Thyroid gland (tissue), 4 donors: ENCODE measurements around the gene CST3. TPM values are rescaled to one million over a fixed set of nuclear protein-coding genes. Genes with fewer than 3 reads are reported as not detected.

ENCODE experiments used
- DNase-seq, 2 donors: peaks; one replicate each; pipeline ENCODE4 v3.0.0-alpha.2; 2019
- H3K27ac ChIP-seq, 3 donors: fragments of 200-600 bp; sonication (generic); 1 replicate in 2 of 3; 2 replicates in 1 of 3; pipeline ENCODE4 v1.5.1; 2016 to 2019; ENCODE audit warnings: mild to moderate bottlenecking in 1 of 3, moderate library complexity in 1 of 3
- H3K27me3 ChIP-seq: fragments of 200-600 bp; sonication (generic); one replicate; pipeline ENCODE4 v1.5.1; 2019
- H3K36me3 ChIP-seq, 2 donors: fragments of 200-600 bp; sonication (generic); one replicate each; pipeline ENCODE4 v1.5.1; 2016 to 2019
- H3K4me1 ChIP-seq, 2 donors: fragments of 200-600 bp; sonication (generic); one replicate each; pipeline ENCODE4 v1.5.1; 2017 to 2019
- H3K4me3 ChIP-seq, 3 donors: fragments of 200-600 bp; sonication (generic); replicated peaks in 1 of 3; 1 replicate in 2 of 3; 2 replicates in 1 of 3; pipeline ENCODE4 v1.5.1; 2016; ENCODE audit warnings: mild to moderate bottlenecking in 1 of 3
- H3K9me3 ChIP-seq: fragments of 200-600 bp; sonication (generic); one replicate; pipeline ENCODE4 v1.5.1; 2017
- POLR2A ChIP-seq, 2 donors: fragments of 450-650 bp; IDR thresholded peaks; one replicate each; pipeline ENCODE4 v1.6.1; 2017; ENCODE audit warnings: antibody characterized with exemption in 2 of 2, mild to moderate bottlenecking in 2 of 2, moderate library complexity in 1 of 2
- WGBS, 2 donors: methylation state at CpG; one replicate each; pipeline ENCODE4 v1.1.5; 2017; 5-methylcytosine and 5-hydroxymethylcytosine counted together
- intact Hi-C: fragments of 100-400 bp; cut with DNase I; formaldehyde crosslinking; loops from one replicate; pipeline ENCODE4 v1.15.1; 2023
- total RNA-seq, 4 donors: library from RNA; depleted of rRNA; stranded (reverse); fragments of >200 nt; gene quantifications; one replicate each; pipeline ENCODE4 v1.2.3, GENCODE V29; 2016
- TF ChIP-seq, protein P1 (sequence below), 6 experiments: fragments of 200-600 bp in 3 of 6; fragments of 450-650 bp in 3 of 6; sonication (generic) in 3 of 6; IDR thresholded peaks; one replicate each; pipeline ENCODE4 v1.5.1; 2016 to 2019; ENCODE audit warnings: antibody characterized with exemption in 6 of 6, mild to moderate bottlenecking in 2 of 6, inconsistent platforms in 1 of 6, moderate library complexity in 1 of 6

Gene CST3
- total RNA-seq, 4 donors from 2014 or later, result 638 to 1,425 (median 898) TPM

DNA sequence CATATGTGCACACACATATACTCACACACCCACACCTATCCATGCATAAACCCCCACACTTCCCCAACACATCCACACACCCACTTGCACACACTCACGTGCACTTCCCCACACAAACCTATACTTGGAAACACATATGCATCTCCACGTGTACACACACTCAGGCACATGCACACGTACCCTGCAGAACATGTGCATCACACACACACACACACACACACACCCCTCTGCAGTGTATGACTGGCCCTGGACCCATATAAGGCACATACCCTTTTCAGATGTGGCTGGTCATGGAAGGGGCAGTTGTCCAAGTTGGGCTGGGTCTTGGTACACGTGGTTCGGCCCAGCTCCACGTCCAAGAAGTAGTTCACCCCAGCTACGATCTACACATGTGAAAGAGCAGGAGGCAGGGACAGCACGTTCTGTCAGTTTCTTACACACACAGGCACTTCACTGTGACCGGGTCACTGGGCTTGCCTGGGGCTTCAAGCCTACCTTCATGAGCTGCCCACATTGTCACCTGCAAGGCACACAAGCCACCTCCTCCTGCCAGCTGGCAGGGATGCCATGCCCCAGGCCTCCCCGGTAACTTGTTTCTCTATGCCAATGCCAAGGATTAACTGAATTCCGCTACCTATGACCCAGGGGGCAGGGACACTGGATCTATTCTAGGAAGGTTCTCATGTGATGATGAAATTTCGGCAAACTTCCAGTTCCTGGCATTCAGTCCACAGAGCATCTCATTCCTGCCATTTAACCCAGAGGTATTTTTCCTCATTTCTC, 2.6 kb downstream of the CST3 start:
- 70 to 76% methylated on average over 12 of the region's 12 CpGs for WGBS, 2 donors

DNA sequence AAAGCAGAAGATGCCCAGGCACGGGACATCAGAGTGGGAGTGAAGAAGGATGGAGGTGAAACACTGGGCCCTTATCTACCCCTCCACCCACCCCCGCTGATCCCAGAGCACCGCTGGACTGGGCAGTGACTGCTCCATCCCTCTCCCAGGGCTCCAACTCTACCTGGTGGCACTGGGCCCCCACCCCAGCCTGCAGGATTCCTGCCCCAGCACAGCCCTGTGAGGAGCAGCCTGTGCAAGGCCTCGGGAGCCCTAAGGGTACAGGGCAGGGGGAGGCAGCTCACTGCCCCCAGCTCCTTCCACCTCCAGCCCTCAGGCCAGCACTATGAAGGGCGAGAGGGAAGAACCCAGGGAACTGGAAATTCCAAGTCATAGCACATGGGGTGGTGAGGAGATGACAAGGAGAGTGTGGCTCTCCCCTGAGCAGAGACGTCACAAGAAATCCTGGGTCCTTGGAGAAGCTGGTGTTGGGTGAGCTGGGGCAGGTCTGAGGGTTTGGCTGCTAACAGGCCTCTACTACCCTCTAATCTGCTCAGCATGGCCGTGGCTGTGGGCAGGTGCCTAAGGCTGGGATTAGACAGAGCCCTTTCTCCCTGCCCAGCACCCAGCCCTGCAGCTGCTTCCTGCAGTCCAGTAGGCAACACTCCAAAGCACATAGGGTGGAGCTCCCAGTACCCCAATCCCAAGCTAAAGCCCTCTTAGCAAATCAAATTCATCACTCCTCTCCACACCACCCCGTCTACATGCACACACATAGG, 3.5 kb downstream of the CST3 start:
- intact Hi-C loops, result no loop called here
- DNase-seq, result no peak
- H3K4me1 ChIP-seq, result peaks cover 9 to 13% of the 10 kb centered on the region in 2 donors
- H3K27ac ChIP-seq, result no peak overlapping the region
- 84 to 86% methylated on average over 6 to 8 of the region's 8 CpGs for WGBS, 2 donors
- H3K9me3 ChIP-seq, result no peaks in the 10 kb centered on the region
- no peak overlapping the region for H3K4me3 ChIP-seq
- no peaks in the 10 kb centered on the region for H3K27me3 ChIP-seq
- H3K36me3 ChIP-seq, result peaks cover 0 to 12% of the 10 kb centered on the region in 2 donors
- TF ChIP-seq, protein P1, sequence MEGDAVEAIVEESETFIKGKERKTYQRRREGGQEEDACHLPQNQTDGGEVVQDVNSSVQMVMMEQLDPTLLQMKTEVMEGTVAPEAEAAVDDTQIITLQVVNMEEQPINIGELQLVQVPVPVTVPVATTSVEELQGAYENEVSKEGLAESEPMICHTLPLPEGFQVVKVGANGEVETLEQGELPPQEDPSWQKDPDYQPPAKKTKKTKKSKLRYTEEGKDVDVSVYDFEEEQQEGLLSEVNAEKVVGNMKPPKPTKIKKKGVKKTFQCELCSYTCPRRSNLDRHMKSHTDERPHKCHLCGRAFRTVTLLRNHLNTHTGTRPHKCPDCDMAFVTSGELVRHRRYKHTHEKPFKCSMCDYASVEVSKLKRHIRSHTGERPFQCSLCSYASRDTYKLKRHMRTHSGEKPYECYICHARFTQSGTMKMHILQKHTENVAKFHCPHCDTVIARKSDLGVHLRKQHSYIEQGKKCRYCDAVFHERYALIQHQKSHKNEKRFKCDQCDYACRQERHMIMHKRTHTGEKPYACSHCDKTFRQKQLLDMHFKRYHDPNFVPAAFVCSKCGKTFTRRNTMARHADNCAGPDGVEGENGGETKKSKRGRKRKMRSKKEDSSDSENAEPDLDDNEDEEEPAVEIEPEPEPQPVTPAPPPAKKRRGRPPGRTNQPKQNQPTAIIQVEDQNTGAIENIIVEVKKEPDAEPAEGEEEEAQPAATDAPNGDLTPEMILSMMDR (IDR thresholded peaks at IDR 0.05), result no peak
- TF ChIP-seq POLR2A (IDR thresholded peaks at IDR 0.05), result no peak

More for the DNA sequence above, 2.6 kb downstream of the CST3 start:
- H3K36me3 ChIP-seq, result peaks cover 0 to 12% of the 10 kb centered on the region in 2 donors
- H3K4me3 ChIP-seq, result no peak overlapping the region
- no peak for DNase-seq
- no peaks in the 10 kb centered on the region for H3K27me3 ChIP-seq
- H3K9me3 ChIP-seq, result no peaks in the 10 kb centered on the region
- no peak for TF ChIP-seq POLR2A (IDR thresholded peaks at IDR 0.05)
- TF ChIP-seq, protein P1 (IDR thresholded peaks at IDR 0.05), result no peak
- intact Hi-C loops, result no loop called here
- H3K27ac ChIP-seq, result no peak overlapping the region
- peaks cover 9 to 13% of the 10 kb centered on the region in 2 donors for H3K4me1 ChIP-seq

DNA sequence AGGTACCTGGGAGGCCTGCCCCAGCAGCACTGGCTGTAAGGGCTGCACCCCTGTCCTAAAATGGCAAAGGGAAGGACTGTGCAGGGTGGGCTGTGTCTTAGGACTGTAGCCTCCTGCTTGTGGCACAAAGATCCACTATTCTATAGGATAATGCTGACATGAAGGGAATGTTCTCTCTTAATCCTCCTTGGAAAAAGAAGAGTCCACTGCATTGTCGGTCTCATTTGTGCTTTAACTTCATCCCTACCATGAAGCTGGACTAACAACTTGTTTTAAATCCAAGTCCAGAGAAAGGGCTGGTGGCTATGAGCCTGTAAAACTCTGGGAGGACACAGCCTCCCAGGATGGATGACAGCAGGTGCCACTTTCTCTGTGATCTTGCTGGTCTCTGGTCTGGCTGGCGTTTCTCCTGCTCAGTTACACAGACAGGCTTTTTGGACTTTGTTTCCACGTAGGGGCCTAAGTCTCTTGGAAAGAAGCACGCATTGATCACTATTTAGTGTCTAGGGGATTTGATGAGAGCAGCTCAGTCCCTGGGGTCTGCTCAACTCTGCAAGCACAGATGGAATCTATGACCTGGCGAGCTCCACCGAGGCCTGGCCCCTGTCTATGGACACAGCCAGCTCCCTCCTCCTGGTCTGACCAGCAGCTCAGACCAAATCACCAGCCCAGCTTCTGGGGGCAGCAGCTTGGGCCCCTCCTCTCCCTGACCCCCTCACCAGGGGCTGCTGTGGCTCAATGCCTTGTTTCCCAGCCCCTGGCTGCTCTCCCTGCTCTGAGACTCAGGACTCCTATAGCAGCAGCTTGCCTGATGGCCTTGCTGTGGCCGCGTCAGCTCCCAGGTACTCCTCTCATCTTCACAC, 4.8 kb downstream of the CST3 start:
- TF ChIP-seq POLR2A (IDR thresholded peaks at IDR 0.05), result no peak
- TF ChIP-seq, protein P1 (IDR thresholded peaks at IDR 0.05), result no peak
- DNase-seq, result no peak
- Histone ChIP-seq H3K4me3 (no peak overlapping the region), H3K9me3 (no peaks in the 10 kb centered on the region), H3K36me3 (peaks cover 0 to 12% of the 10 kb centered on the region in 2 donors), H3K27ac (no peak overlapping the region), H3K27me3 (no peaks in the 10 kb centered on the region), H3K4me1 (peaks cover 9 to 19% of the 10 kb centered on the region in 2 donors)
- intact Hi-C loops, result no loop called here
- 73 to 77% methylated on average over 7 to 8 of the region's 8 CpGs for WGBS, 2 donors

GRCh38 chr20:23631981-23632710, 5.6 kb downstream of the CST3 start:
- 87 to 88% methylated on average over 11 to 12 of the region's 12 CpGs for WGBS, 2 donors
- Histone ChIP-seq H3K9me3 (no peaks in the 10 kb centered on the region), H3K36me3 (peaks cover 0 to 12% of the 10 kb centered on the region in 2 donors), H3K4me3 (no peak overlapping the region), H3K27ac (no peak overlapping the region), H3K27me3 (no peaks in the 10 kb centered on the region), H3K4me1 (peaks cover 9 to 19% of the 10 kb centered on the region in 2 donors)
- intact Hi-C loops, result no loop called here
- TF ChIP-seq POLR2A (IDR thresholded peaks at IDR 0.05), result no peak
- DNase-seq, result no peak
